CD4-positive, alpha-beta T cell treated with Interleukin-15 for 4 hours (primary cell): Measurements from ENCODE around the gene NELFE.

Experiments used
- DNase-seq: peaks from one replicate; pipeline ENCODE4 v3.0.0-alpha.2; 2020; ENCODE audit warnings: low spot score

NELFE gene

GRCh38 chr6:31972709-31973350, 14.1 kb upstream of the NELFE start:
- DNase-seq: no peak

- peak; percentile 97 for DNase-seq
Measured at GRCh38 chr6:31971993-31972708, 13.4 kb upstream of the NELFE start, which contains the start of gene DXO. Gene DXO (minus strand): TSS chr6:31972138. CDS start chr6:31971675, 463 bp downstream.

- DNase-seq: no peak
Measured at GRCh38 chr6:31971279-31971992, 12.7 kb upstream of the NELFE start.

- no peak for DNase-seq
Measured at GRCh38 chr6:31970604-31971271, 12.0 kb upstream of the NELFE start.

- no peak for DNase-seq
Measured at GRCh38 chr6:31969712-31970603, 11.2 kb upstream of the NELFE start.

- DNase-seq: no peak
Measured at GRCh38 chr6:31968791-31969711, 10.3 kb upstream of the NELFE start.

GRCh38 chr6:31968326-31968725, 9.6 kb upstream of the NELFE start:
- no peak for DNase-seq

- no peak for DNase-seq
Measured at GRCh38 chr6:31967926-31968320, 9.2 kb upstream of the NELFE start.

GRCh38 chr6:31966997-31967925, 8.5 kb upstream of the NELFE start:
- DNase-seq: no peak

- no peak for DNase-seq
Measured at GRCh38 chr6:31966506-31966905, 7.7 kb upstream of the NELFE start.

GRCh38 chr6:31965700-31966099, 6.9 kb upstream of the NELFE start:
- DNase-seq: no peak

- no peak for DNase-seq
Measured at GRCh38 chr6:31963921-31964320, 5.2 kb upstream of the NELFE start.

GRCh38 chr6:31961616-31962015, 2.8 kb upstream of the NELFE start:
- no peak for DNase-seq

- no peak for DNase-seq
Measured at GRCh38 chr6:31958412-31958740, 395 bp downstream of the NELFE start.

- no peak for DNase-seq
Measured at GRCh38 chr6:31956796-31957195, 2.0 kb downstream of the NELFE start.

GRCh38 chr6:31954511-31954910, 4.3 kb downstream of the NELFE start:
- no peak for DNase-seq

- DNase-seq: no peak
Measured at GRCh38 chr6:31952890-31953289, 5.9 kb downstream of the NELFE start.

- DNase-seq: peak; percentile 30
Measured at GRCh38 chr6:31952140-31952805, 6.5 kb downstream of the NELFE start.
